Measurements from ENCODE around the gene MMP19. TPM values are rescaled to one million over a fixed set of nuclear protein-coding genes. Genes with fewer than 3 reads are reported as not detected.

MMP19 gene
- total RNA-seq, 4 donors from 2014 or later: 3.3 to 44.6 (median 5.2) TPM

DNA sequence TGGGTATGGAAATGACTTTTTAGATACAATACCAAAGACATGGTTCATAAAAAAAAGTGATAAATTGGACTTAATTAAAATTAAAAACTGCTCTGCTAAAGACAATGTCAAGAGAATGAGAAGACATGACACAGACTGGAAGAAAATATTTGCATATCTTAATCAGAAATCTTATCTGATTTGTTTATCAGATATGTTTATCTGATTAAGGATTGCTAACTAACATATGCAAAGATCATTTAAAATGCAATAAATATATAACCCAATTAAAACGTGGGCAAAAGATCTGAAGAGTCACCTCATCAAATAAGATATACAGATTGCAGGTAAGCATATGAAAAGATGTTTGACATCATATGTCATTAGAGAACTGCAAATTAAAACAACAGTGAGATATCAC is 10.0 kb upstream of the MMP19 start:
- Histone ChIP-seq H3K27ac (no peak overlapping the region), H3K9me3 (no peaks in the 10 kb centered on the region), H3K27me3 (no peaks in the 10 kb centered on the region), H3K4me1 (no peaks in the 10 kb centered on the region), H3K4me3 (no peak overlapping the region), H3K36me3 (no peaks in the 10 kb centered on the region)
- DNase-seq: no peak
- TF ChIP-seq, protein P1, sequence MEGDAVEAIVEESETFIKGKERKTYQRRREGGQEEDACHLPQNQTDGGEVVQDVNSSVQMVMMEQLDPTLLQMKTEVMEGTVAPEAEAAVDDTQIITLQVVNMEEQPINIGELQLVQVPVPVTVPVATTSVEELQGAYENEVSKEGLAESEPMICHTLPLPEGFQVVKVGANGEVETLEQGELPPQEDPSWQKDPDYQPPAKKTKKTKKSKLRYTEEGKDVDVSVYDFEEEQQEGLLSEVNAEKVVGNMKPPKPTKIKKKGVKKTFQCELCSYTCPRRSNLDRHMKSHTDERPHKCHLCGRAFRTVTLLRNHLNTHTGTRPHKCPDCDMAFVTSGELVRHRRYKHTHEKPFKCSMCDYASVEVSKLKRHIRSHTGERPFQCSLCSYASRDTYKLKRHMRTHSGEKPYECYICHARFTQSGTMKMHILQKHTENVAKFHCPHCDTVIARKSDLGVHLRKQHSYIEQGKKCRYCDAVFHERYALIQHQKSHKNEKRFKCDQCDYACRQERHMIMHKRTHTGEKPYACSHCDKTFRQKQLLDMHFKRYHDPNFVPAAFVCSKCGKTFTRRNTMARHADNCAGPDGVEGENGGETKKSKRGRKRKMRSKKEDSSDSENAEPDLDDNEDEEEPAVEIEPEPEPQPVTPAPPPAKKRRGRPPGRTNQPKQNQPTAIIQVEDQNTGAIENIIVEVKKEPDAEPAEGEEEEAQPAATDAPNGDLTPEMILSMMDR (IDR thresholded peaks at IDR 0.05): no peak

GRCh38 chr12:55850893-55851292 is 8.2 kb upstream of the MMP19 start:
- TF ChIP-seq, protein P1 (IDR thresholded peaks at IDR 0.05): no peak
- TF ChIP-seq POLR2A (IDR thresholded peaks at IDR 0.05): no peak
- Histone ChIP-seq H3K4me3 (no peak overlapping the region), H3K4me1 (no peaks in the 10 kb centered on the region), H3K27ac (no peak overlapping the region), H3K36me3 (no peaks in the 10 kb centered on the region), H3K27me3 (no peaks in the 10 kb centered on the region), H3K9me3 (no peaks in the 10 kb centered on the region)
- no peak for DNase-seq

GRCh38 chr12:55850401-55850800 is 7.7 kb upstream of the MMP19 start:
- DNase-seq: no peak
- TF ChIP-seq, protein P1 (IDR thresholded peaks at IDR 0.05): no peak
- no peak for TF ChIP-seq POLR2A (IDR thresholded peaks at IDR 0.05)
- no peak overlapping the region for H3K27ac ChIP-seq
- no peak overlapping the region for H3K4me3 ChIP-seq
- H3K36me3 ChIP-seq: no peaks in the 10 kb centered on the region
- H3K9me3 ChIP-seq: no peaks in the 10 kb centered on the region
- H3K4me1 ChIP-seq: no peaks in the 10 kb centered on the region
- no peaks in the 10 kb centered on the region for H3K27me3 ChIP-seq

- TF ChIP-seq, protein P1 (IDR thresholded peaks at IDR 0.05): no peak
- TF ChIP-seq POLR2A (IDR thresholded peaks at IDR 0.05): no peak
- no peak for DNase-seq
- Histone ChIP-seq H3K4me3 (no peak overlapping the region), H3K36me3 (no peaks in the 10 kb centered on the region), H3K27ac (no peak overlapping the region), H3K27me3 (no peaks in the 10 kb centered on the region), H3K9me3 (no peaks in the 10 kb centered on the region), H3K4me1 (no peaks in the 10 kb centered on the region)
Observed at GRCh38 chr12:55849616-55850343, 7.0 kb upstream of the MMP19 start.

DNA sequence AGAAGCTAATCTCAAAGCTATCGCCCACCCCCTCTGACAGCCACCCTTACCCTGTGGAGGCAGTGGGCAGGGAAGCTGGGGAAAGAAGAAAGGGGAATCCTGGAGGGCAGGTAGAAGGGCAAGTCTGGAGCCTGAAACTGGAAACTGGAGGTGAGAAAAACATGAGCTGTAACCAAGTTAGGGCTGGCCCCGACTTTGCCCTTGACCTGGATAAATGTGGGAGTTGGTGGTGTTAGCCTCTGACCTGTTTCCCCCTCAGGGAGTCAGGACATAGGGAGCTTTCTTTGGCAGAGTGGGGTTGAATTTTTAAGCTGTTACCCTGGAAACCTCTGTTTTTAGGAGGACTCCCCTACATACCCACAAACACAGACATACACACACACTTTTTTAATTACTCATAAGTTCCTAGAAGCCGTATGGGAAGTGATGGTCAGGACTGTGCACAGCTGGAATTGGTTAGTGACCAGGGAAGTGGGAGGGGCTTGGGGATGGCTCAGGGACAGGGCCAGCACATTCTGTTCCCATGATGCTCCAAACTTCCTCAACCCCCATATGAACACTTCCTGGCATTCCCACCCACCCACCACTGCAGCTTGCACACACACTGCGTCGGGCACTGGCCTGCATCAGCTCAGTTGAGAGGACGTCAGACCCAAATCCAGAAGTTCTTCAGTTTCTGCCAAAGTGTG is 5.0 kb upstream of the MMP19 start:
- H3K27ac ChIP-seq: peak overlapping the region; percentile 67 to 90 (median 86)
- no peaks in the 10 kb centered on the region for H3K9me3 ChIP-seq
- H3K27me3 ChIP-seq: no peaks in the 10 kb centered on the region
- H3K4me1 ChIP-seq: no peaks in the 10 kb centered on the region
- no peaks in the 10 kb centered on the region for H3K36me3 ChIP-seq
- peak; percentile 48 to 88 (median 64) for DNase-seq
- TF ChIP-seq, protein P1 (IDR thresholded peaks at IDR 0.05): no peak
- TF ChIP-seq POLR2A (IDR thresholded peaks at IDR 0.05): no peak
- no peak overlapping the region for H3K4me3 ChIP-seq

Data from Peyer's patch (tissue), 4 donors.